Cardiac fibroblast (primary cell): ENCODE results near the gene PRKCA.
"Not testable (repeated sequence)": the region's sequence is repeated elsewhere in the genome, so short reads cannot be mapped to it uniquely, and the experiment has no call there.

ENCODE experiments used
- DNase-seq, 2 donors: peaks; one replicate each; pipeline versions ENCODE4 v3.0.0 to v3.0.0-alpha.2; 2010; ENCODE audit warnings: low read depth in 2 of 2
- H3K4me3 ChIP-seq, 2 donors: replicated peaks in 1 of 2; 1 replicate in 1 of 2; 2 replicates in 1 of 2; pipeline ENCODE4 v1.5.1; 2011; ENCODE audit warnings: low read depth in 2 of 2, low read length in 2 of 2, mild to moderate bottlenecking in 2 of 2, moderate library complexity in 1 of 2
- CTCF ChIP-seq: IDR thresholded peaks from one replicate; pipeline ENCODE4 v1.5.1; 2011; ENCODE audit warnings: low read depth, mild to moderate bottlenecking, low read length, inconsistent platforms

PRKCA gene

GRCh38 chr17:66301864-66302741, at the start of gene PRKCA:
PRKCA (plus strand) TSS chr17:66302613.
- TF ChIP-seq CTCF: no peak
- H3K4me3 ChIP-seq: peak within 1 kb of the TSS; percentile 79 to 87
- DNase-seq: peak; percentile 61 to 87

DNA sequence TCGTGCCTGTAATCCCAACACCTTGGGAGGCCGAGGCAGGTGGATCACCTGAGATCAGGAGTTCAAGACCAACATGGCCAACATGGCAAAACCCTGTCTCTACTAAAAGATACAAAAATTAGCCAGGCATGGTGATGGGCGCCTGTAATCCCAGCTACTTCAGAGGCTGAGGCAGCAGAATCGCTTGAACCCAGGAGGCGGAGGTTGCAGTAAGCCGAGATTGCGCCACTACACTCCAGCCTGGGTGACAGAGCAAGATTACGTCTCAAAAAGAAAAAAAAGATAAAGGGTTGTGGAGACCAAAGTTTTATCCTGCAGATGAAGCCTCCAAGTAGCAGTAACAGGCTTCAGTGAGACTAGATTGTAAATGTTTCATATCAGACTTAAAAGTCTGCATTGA, 49.0 kb upstream of the PRKCA start:
- DNase-seq: not testable (repeated sequence)

DNA sequence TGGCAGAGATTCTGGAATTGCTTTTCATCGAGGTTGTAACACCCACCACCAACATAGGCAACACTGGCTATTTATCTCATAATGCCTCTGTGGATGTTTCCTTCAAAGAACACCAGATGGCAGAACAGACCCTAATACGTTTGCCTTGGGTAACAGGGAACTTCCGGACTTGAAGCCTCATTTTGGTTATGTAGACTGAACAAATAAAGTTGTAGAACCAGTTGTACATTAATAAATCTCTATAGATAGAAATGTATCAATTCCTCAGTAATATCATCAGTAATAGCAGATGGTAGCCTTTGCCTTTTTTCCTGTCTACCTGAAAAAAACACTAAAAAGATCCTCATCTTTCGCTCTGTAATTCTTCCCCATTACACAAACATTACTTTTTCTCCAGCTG, 47.3 kb upstream of the PRKCA start:
- peak; percentile 73 for TF ChIP-seq CTCF
- H3K4me3 ChIP-seq: no peak overlapping the region
- DNase-seq: peak; percentile 89 to 90

More for the DNA sequence above, 49.0 kb upstream of the PRKCA start:
- H3K4me3 ChIP-seq: not testable (repeated sequence)

DNA sequence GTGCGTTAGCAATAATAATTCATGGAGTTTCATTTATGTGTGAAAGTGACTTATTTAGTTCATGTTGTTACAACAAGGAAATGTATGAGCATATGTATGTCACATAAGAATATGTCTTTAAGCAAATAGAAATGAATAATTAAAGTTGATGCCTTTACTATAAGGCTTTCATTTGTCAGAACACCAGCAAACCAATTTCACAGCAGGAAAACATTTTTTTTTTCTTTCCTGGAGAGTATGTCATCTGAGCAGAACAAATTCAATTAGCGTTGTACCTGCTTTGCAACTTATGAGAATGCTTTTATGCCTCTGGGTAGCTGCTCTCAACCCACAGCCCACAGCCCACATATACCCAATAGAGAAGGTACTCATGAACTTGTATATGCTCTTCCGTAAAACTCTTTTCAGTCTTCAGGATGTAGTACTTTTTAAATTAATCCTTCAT, 46.9 kb upstream of the PRKCA start:
- H3K4me3 ChIP-seq: no peak overlapping the region
- TF ChIP-seq CTCF: no peak
- no peak for DNase-seq

DNA sequence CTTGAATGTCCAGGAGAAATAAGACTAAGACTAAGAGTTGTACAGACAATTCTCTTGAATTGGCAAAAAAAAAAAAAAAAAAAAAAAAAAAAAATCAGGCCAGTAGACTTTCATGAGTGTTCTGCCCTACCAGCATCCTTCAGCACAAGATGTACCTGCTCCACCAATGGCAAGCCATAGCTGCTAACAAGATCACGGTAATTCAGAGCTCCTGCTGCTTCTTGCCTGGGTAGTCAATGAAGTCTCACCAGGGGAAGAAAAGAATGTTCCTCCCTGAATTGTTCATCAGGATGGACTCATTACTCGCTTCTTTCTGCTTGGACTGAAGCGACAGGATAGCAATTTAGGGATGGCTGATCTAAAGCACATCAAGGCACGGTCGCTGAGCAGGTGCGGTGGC, 42.1 kb upstream of the PRKCA start:
- DNase-seq: no peak
- TF ChIP-seq CTCF: no peak
- H3K4me3 ChIP-seq: no peak overlapping the region

- no peak overlapping the region for H3K4me3 ChIP-seq
- TF ChIP-seq CTCF: no peak
- no peak for DNase-seq
Measured at GRCh38 chr17:66260688-66261087, 41.7 kb upstream of the PRKCA start.

- no peak for DNase-seq
- no peak for TF ChIP-seq CTCF
- no peak overlapping the region for H3K4me3 ChIP-seq
Measured at GRCh38 chr17:66262767-66263166, 39.6 kb upstream of the PRKCA start.
